Right atrium auricular region (tissue), 2 donors: ENCODE measurements around the gene MYBBP1A. TPM values are rescaled to one million over a fixed set of nuclear protein-coding genes. Genes with fewer than 3 reads are reported as not detected.
"Not testable (repeated sequence)": the region's sequence is repeated elsewhere in the genome, so short reads cannot be mapped to it uniquely, and the experiment has no call there.

Experiments
- DNase-seq: peaks from one replicate; pipeline ENCODE4 v3.0.0-alpha.2; 2019; ENCODE audit warnings: low spot score
- H3K27ac ChIP-seq, 2 donors: fragments of 200-600 bp; sonication (generic); 1 replicate in 1 of 2; 2 replicates in 1 of 2; pipeline ENCODE4 v1.5.1; 2016 to 2019
- H3K27me3 ChIP-seq, 2 donors: fragments of 200-600 bp; sonication (generic); one replicate each; pipeline versions ENCODE4 v1.5.1 to v1.6.0; 2017 to 2019
- H3K36me3 ChIP-seq: fragments of 200-600 bp; sonication (generic); one replicate; pipeline ENCODE4 v1.5.1; 2016
- H3K4me1 ChIP-seq, 2 donors: fragments of 200-600 bp; sonication (generic); one replicate each; pipeline versions ENCODE4 v1.5.1 to v1.6.0; 2017 to 2019
- H3K4me3 ChIP-seq, 2 donors: fragments of 200-600 bp; sonication (generic); 1 replicate in 1 of 2; 2 replicates in 1 of 2; pipeline ENCODE4 v1.5.1; 2017 to 2019; ENCODE audit warnings: mild to moderate bottlenecking in 1 of 2, moderate library complexity in 1 of 2
- H3K9me3 ChIP-seq, 2 donors: fragments of 200-600 bp; sonication (generic); one replicate each; pipeline ENCODE4 v1.5.1; 2019
- total RNA-seq, 2 donors: library from RNA; depleted of rRNA; stranded (reverse); fragments of >200 nt; gene quantifications; one replicate each; pipeline ENCODE4 v1.1.0, GENCODE V29; 2016
- TF ChIP-seq, protein P1 (sequence below), 2 donors: fragments of 200-600 bp; sonication (generic); IDR thresholded peaks; one replicate each; pipeline ENCODE4 v1.5.1; 2019; ENCODE audit warnings: antibody characterized with exemption in 2 of 2

MYBBP1A gene
- total RNA-seq, 2 donors from 2014 or later, result 19.6 to 25.8 TPM

- Histone ChIP-seq H3K36me3 (no peaks in the 10 kb centered on the region), H3K4me1 (peaks cover 0 to 42% of the 10 kb centered on the region in 2 donors), H3K4me3 (no peak overlapping the region), H3K27me3 (no peaks in the 10 kb centered on the region), H3K27ac (no peak overlapping the region), H3K9me3 (no peaks in the 10 kb centered on the region)
- DNase-seq, result no peak
- TF ChIP-seq, protein P1, sequence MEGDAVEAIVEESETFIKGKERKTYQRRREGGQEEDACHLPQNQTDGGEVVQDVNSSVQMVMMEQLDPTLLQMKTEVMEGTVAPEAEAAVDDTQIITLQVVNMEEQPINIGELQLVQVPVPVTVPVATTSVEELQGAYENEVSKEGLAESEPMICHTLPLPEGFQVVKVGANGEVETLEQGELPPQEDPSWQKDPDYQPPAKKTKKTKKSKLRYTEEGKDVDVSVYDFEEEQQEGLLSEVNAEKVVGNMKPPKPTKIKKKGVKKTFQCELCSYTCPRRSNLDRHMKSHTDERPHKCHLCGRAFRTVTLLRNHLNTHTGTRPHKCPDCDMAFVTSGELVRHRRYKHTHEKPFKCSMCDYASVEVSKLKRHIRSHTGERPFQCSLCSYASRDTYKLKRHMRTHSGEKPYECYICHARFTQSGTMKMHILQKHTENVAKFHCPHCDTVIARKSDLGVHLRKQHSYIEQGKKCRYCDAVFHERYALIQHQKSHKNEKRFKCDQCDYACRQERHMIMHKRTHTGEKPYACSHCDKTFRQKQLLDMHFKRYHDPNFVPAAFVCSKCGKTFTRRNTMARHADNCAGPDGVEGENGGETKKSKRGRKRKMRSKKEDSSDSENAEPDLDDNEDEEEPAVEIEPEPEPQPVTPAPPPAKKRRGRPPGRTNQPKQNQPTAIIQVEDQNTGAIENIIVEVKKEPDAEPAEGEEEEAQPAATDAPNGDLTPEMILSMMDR (IDR thresholded peaks at IDR 0.05), result no peak
Measured at GRCh38 chr17:4583206-4583605, 28.0 kb upstream of the MYBBP1A start.

DNA sequence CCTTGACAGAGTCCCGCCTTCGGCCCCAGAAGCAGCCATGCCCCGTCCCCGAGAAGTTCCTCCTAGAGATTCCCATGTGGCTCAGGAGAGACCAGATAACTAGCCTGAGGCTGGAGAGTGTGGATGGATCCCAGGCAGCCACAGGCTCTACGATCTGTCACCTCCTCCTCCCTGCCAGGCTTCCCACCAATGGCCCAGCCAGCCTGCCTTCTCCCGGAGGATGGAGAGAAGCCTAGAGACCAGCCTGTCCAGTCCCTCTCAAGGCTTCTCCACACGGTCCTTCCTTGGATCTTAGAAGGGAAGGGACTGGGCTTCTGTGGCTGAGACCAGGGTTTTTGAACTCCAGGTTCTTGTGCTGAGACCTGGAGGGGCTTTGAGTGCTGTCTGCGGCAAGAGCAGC is 27.5 kb upstream of the MYBBP1A start:
- no peak overlapping the region for H3K27ac ChIP-seq
- TF ChIP-seq, protein P1 (IDR thresholded peaks at IDR 0.05), result no peak
- H3K27me3 ChIP-seq, result no peaks in the 10 kb centered on the region
- no peaks in the 10 kb centered on the region for H3K9me3 ChIP-seq
- no peak for DNase-seq
- H3K4me1 ChIP-seq, result peaks cover 0 to 37% of the 10 kb centered on the region in 2 donors
- no peak overlapping the region for H3K4me3 ChIP-seq
- H3K36me3 ChIP-seq, result no peaks in the 10 kb centered on the region

GRCh38 chr17:4582101-4582501 is 26.9 kb upstream of the MYBBP1A start:
- no peak overlapping the region for H3K4me3 ChIP-seq
- H3K27me3 ChIP-seq, result no peaks in the 10 kb centered on the region
- H3K27ac ChIP-seq, result no peak overlapping the region
- TF ChIP-seq, protein P1 (IDR thresholded peaks at IDR 0.05), result no peak
- H3K4me1 ChIP-seq, result peaks cover 0 to 31% of the 10 kb centered on the region in 2 donors
- DNase-seq, result no peak
- no peaks in the 10 kb centered on the region for H3K36me3 ChIP-seq
- no peaks in the 10 kb centered on the region for H3K9me3 ChIP-seq

- DNase-seq, result no peak
- Histone ChIP-seq H3K9me3 (no peaks in the 10 kb centered on the region), H3K4me3 (no peak overlapping the region), H3K36me3 (no peaks in the 10 kb centered on the region), H3K27me3 (no peaks in the 10 kb centered on the region), H3K4me1 (peaks cover 0 to 20% of the 10 kb centered on the region in 2 donors), H3K27ac (no peak overlapping the region)
- TF ChIP-seq, protein P1 (IDR thresholded peaks at IDR 0.05), result no peak
Measured at GRCh38 chr17:4580291-4580690, 25.1 kb upstream of the MYBBP1A start.

DNA sequence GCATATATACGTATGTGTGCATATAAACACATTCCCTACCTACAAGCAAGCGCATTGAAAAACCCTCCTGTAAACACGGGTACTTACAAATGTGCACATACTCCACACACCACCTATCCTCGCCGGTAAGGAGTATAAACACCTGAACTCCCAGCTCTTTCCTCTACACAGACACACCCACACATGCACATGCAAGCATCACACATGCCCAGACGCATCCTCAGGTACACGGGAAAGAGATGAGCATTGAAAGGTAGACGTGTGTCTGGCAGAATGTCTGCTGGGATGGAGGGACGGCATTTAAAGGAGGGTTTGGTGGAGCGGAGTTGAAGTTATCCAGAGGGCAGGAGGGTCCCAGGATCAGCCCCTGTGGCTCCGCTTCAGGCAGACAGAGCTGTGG is 24.5 kb upstream of the MYBBP1A start:
- H3K27ac ChIP-seq, result no peak overlapping the region
- no peaks in the 10 kb centered on the region for H3K36me3 ChIP-seq
- no peaks in the 10 kb centered on the region for H3K9me3 ChIP-seq
- no peak for DNase-seq
- H3K27me3 ChIP-seq, result no peaks in the 10 kb centered on the region
- no peak overlapping the region for H3K4me3 ChIP-seq
- peaks cover 0 to 15% of the 10 kb centered on the region in 2 donors for H3K4me1 ChIP-seq
- TF ChIP-seq, protein P1 (IDR thresholded peaks at IDR 0.05), result no peak

- H3K36me3 ChIP-seq, H3K4me3 ChIP-seq, DNase-seq, H3K4me1 ChIP-seq, H3K27ac ChIP-seq, H3K9me3 ChIP-seq, H3K27me3 ChIP-seq: not testable (repeated sequence)
Measured at GRCh38 chr17:4578349-4578748, 23.2 kb upstream of the MYBBP1A start.
